ENCODE data around the gene USP49.

- no peak for TF ChIP-seq CTCF (conservative IDR thresholded peaks at IDR 0.05 in 1 of 2, IDR thresholded peaks at IDR 0.05 in 1 of 2; ENCODE audit: low read depth in 1 of 2, low read length in 2 of 2)
- no peak for TF ChIP-seq EZH2 (IDR thresholded peaks at IDR 0.05; ENCODE audit: low read length, missing control alignments)
Observed at GRCh38 chr6:41769376-41769775, 125.8 kb downstream of the USP49 start.

Data from fibroblast of lung (primary cell).